Measurements from ENCODE around the gene SMARCA2.

- TF ChIP-seq CTCF (IDR thresholded peaks at IDR 0.05; ENCODE audit: low read length) (no peak), EZH2 (optimal IDR thresholded peaks at IDR 0.05; ENCODE audit: low read depth, low read length) (no peak), EZH2phosphoT487 (IDR thresholded peaks at IDR 0.05; ENCODE audit: low read length) (no peak)
These were observed 115.8 kb downstream of the SMARCA2 start for GRCh38 chr9:2130941-2131340.

Data from MM.1S (cell line).